Measurements from ENCODE around the gene NFKB2. TPM values are rescaled to one million over a fixed set of nuclear protein-coding genes. Genes with fewer than 3 reads are reported as not detected.

NFKB2 gene
- polyA plus RNA-seq, 1 donor from 2014 or later = 0.30 TPM

DNA sequence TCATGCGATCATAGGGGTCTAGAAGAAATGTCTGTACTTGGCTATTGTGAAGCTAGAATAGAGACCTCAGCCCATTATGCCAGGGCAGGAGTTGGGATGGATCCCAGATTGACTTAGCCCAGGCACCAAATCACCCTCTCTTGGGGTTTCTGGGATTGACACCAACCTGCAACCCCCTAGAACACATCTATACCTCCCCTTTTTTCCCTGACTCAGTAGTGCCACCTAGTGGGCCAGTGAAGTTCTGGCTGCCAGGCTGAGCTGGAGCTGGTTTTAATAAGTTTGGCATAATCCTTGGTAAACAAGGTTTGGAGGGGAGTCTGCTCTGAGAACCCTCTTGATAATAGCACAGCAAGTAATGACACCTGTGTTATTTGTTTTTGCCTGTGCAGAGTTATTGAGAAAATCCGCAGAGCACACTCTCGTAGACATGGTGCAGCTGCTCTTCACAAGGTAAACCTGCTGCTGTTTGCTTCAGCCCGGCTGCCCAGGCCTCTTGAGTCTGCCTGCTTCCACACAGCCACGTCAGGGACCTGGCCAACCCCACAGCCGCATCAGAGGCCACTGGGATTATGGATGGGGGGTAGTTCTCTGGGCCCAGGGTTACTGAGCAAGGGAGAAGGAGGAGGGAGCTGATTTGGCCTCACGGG is 43.3 kb upstream of the NFKB2 start:
- no peak overlapping the region for H3K27ac ChIP-seq (ENCODE audit: low read length)
- no peak overlapping the region for H3K4me2 ChIP-seq (ENCODE audit: low read length)
- no peak overlapping the region for H3K9ac ChIP-seq (ENCODE audit: low read length)
- no peak overlapping the region for H3K4me3 ChIP-seq (ENCODE audit: low read length)
- H3K9me3 ChIP-seq (ENCODE audit: low read length) = no peaks in the 10 kb centered on the region
- no peaks in the 10 kb centered on the region for H3K79me2 ChIP-seq (replicated peaks; ENCODE audit: insufficient read depth, low read length)
- H3K36me3 ChIP-seq (ENCODE audit: insufficient read depth, low read length) = no peaks in the 10 kb centered on the region
- no peaks in the 10 kb centered on the region for H3K27me3 ChIP-seq (ENCODE audit: insufficient read depth, low read depth, low read length)
- TF ChIP-seq MXI1 (conservative IDR thresholded peaks at IDR 0.05; ENCODE audit: poor library complexity, severe bottlenecking) = no peak
- TF ChIP-seq RAD21 (conservative IDR thresholded peaks at IDR 0.05) = peak; percentile 77
- TF ChIP-seq EZH2 (IDR thresholded peaks at IDR 0.05; ENCODE audit: borderline replicate concordance, insufficient read depth, low read length, poor library complexity, severe bottlenecking) = no peak
- no peak for TF ChIP-seq EP300 (conservative IDR thresholded peaks at IDR 0.05; ENCODE audit: poor library complexity, severe bottlenecking)
- TF ChIP-seq, protein P1, sequence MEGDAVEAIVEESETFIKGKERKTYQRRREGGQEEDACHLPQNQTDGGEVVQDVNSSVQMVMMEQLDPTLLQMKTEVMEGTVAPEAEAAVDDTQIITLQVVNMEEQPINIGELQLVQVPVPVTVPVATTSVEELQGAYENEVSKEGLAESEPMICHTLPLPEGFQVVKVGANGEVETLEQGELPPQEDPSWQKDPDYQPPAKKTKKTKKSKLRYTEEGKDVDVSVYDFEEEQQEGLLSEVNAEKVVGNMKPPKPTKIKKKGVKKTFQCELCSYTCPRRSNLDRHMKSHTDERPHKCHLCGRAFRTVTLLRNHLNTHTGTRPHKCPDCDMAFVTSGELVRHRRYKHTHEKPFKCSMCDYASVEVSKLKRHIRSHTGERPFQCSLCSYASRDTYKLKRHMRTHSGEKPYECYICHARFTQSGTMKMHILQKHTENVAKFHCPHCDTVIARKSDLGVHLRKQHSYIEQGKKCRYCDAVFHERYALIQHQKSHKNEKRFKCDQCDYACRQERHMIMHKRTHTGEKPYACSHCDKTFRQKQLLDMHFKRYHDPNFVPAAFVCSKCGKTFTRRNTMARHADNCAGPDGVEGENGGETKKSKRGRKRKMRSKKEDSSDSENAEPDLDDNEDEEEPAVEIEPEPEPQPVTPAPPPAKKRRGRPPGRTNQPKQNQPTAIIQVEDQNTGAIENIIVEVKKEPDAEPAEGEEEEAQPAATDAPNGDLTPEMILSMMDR (IDR thresholded peaks at IDR 0.05; ENCODE audit: poor library complexity, severe bottlenecking) = peak; percentile 91
- no peak for TF ChIP-seq TAF1 (IDR thresholded peaks at IDR 0.05; ENCODE audit: low read depth)
- TF ChIP-seq SMC3 (conservative IDR thresholded peaks at IDR 0.05; ENCODE audit: poor library complexity) = peak; percentile 90
- H3F3A ChIP-seq (ENCODE audit: insufficient read depth, low read length, poor library complexity, severe bottlenecking) = no peaks in the 10 kb centered on the region
- no peaks in the 10 kb centered on the region for H3K9me2 ChIP-seq (ENCODE audit: insufficient read depth, low read length)
- no peak overlapping the region for H2AFZ ChIP-seq (ENCODE audit: low read depth, low read length)
- H4K20me1 ChIP-seq (ENCODE audit: insufficient read depth) = no peaks in the 10 kb centered on the region

DNA sequence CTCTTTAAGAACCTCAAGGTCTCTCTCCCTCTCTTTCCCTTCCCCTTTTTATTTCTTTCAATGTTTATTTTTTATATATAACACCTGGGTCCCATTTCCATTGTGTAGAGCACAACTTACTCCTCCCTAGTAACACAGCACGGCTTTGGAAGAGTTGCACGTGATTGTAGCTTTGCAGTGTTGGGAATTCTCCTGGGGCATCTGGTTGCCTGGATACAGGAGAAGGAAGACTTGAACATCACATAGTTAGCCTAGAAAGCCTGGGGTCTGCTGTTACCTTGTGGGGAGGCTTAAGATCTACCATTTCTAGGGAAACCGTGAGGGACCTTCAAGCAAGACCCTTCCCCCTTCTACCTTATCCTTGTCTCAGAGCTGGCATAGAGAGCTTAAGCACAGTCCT is 41.1 kb upstream of the NFKB2 start:
- Histone ChIP-seq H3K36me3 (ENCODE audit: insufficient read depth, low read length) (no peaks in the 10 kb centered on the region), H3K27me3 (ENCODE audit: insufficient read depth, low read depth, low read length) (no peaks in the 10 kb centered on the region), H3F3A (ENCODE audit: insufficient read depth, low read length, poor library complexity, severe bottlenecking) (no peaks in the 10 kb centered on the region), H3K9me3 (ENCODE audit: low read length) (no peaks in the 10 kb centered on the region), H4K20me1 (ENCODE audit: insufficient read depth) (no peaks in the 10 kb centered on the region), H3K9ac (ENCODE audit: low read length) (peak overlapping the region; percentile 16), H3K4me3 (ENCODE audit: low read length) (peak overlapping the region; percentile 46), H3K79me2 (replicated peaks; ENCODE audit: insufficient read depth, low read length) (no peaks in the 10 kb centered on the region), H3K27ac (ENCODE audit: low read length) (peak overlapping the region; percentile 53), H2AFZ (ENCODE audit: low read depth, low read length) (no peak overlapping the region), H3K4me2 (ENCODE audit: low read length) (no peak overlapping the region), H3K9me2 (ENCODE audit: insufficient read depth, low read length) (no peaks in the 10 kb centered on the region)
- no peak for TF ChIP-seq SMC3 (conservative IDR thresholded peaks at IDR 0.05; ENCODE audit: poor library complexity)
- no peak for TF ChIP-seq POLR2AphosphoS5 (IDR thresholded peaks at IDR 0.05)
- TF ChIP-seq RAD21 (conservative IDR thresholded peaks at IDR 0.05) = no peak
- TF ChIP-seq TAF1 (IDR thresholded peaks at IDR 0.05; ENCODE audit: low read depth) = no peak

GRCh38 chr10:102358712-102359382 is 36.7 kb upstream of the NFKB2 start:
- Histone ChIP-seq H4K20me1 (ENCODE audit: insufficient read depth) (no peaks in the 10 kb centered on the region), H3F3A (ENCODE audit: insufficient read depth, low read length, poor library complexity, severe bottlenecking) (no peaks in the 10 kb centered on the region)

More at GRCh38 chr10:102358712-102359382, 36.7 kb upstream of the NFKB2 start:
- no peak overlapping the region for H3K4me2 ChIP-seq (ENCODE audit: low read length)
- H3K27me3 ChIP-seq (ENCODE audit: insufficient read depth, low read depth, low read length) = no peaks in the 10 kb centered on the region
- no peaks in the 10 kb centered on the region for H3K9me3 ChIP-seq (ENCODE audit: low read length)
- H3K9me2 ChIP-seq (ENCODE audit: insufficient read depth, low read length) = no peaks in the 10 kb centered on the region
- no peak overlapping the region for H3K27ac ChIP-seq (ENCODE audit: low read length)
- H3K9ac ChIP-seq (ENCODE audit: low read length) = no peak overlapping the region
- no peak overlapping the region for H3K4me3 ChIP-seq (ENCODE audit: low read length)
- no peaks in the 10 kb centered on the region for H3K79me2 ChIP-seq (replicated peaks; ENCODE audit: insufficient read depth, low read length)
- peaks cover 6% of the 10 kb centered on the region for H3K36me3 ChIP-seq (ENCODE audit: insufficient read depth, low read length)
- TF ChIP-seq MXI1 (conservative IDR thresholded peaks at IDR 0.05; ENCODE audit: poor library complexity, severe bottlenecking) (no peak), EZH2 (IDR thresholded peaks at IDR 0.05; ENCODE audit: borderline replicate concordance, insufficient read depth, low read length, poor library complexity, severe bottlenecking) (no peak), TAF1 (IDR thresholded peaks at IDR 0.05; ENCODE audit: low read depth) (no peak), POLR2AphosphoS5 (IDR thresholded peaks at IDR 0.05) (no peak), RAD21 (conservative IDR thresholded peaks at IDR 0.05) (no peak), SMC3 (conservative IDR thresholded peaks at IDR 0.05; ENCODE audit: poor library complexity) (no peak), EP300 (conservative IDR thresholded peaks at IDR 0.05; ENCODE audit: poor library complexity, severe bottlenecking) (no peak)
- TF ChIP-seq, protein P2, sequence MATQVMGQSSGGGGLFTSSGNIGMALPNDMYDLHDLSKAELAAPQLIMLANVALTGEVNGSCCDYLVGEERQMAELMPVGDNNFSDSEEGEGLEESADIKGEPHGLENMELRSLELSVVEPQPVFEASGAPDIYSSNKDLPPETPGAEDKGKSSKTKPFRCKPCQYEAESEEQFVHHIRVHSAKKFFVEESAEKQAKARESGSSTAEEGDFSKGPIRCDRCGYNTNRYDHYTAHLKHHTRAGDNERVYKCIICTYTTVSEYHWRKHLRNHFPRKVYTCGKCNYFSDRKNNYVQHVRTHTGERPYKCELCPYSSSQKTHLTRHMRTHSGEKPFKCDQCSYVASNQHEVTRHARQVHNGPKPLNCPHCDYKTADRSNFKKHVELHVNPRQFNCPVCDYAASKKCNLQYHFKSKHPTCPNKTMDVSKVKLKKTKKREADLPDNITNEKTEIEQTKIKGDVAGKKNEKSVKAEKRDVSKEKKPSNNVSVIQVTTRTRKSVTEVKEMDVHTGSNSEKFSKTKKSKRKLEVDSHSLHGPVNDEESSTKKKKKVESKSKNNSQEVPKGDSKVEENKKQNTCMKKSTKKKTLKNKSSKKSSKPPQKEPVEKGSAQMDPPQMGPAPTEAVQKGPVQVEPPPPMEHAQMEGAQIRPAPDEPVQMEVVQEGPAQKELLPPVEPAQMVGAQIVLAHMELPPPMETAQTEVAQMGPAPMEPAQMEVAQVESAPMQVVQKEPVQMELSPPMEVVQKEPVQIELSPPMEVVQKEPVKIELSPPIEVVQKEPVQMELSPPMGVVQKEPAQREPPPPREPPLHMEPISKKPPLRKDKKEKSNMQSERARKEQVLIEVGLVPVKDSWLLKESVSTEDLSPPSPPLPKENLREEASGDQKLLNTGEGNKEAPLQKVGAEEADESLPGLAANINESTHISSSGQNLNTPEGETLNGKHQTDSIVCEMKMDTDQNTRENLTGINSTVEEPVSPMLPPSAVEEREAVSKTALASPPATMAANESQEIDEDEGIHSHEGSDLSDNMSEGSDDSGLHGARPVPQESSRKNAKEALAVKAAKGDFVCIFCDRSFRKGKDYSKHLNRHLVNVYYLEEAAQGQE (IDR thresholded peaks at IDR 0.05; ENCODE audit: borderline replicate concordance) = no peak
- TF ChIP-seq, protein P1 (IDR thresholded peaks at IDR 0.05; ENCODE audit: poor library complexity, severe bottlenecking) = no peak
- H2AFZ ChIP-seq (ENCODE audit: low read depth, low read length) = no peak overlapping the region
